Measurements from ENCODE around the gene GRAPL.
"Not testable (repeated sequence)": the region's sequence is repeated elsewhere in the genome, so short reads cannot be mapped to it uniquely, and the experiment has no call there.

GRAPL gene

GRCh38 chr17:19181040-19181875 lies 53.9 kb downstream of the GRAPL start:
- DNase-seq (ENCODE audit: low read depth); H3K4me3 ChIP-seq (ENCODE audit: low read length): not testable (repeated sequence)

- H3K4me3 ChIP-seq (ENCODE audit: low read length); DNase-seq (ENCODE audit: low read depth): not testable (repeated sequence)
Observed at GRCh38 chr17:19187883-19188869, 60.8 kb downstream of the GRAPL start.

- not testable (repeated sequence) for DNase-seq (ENCODE audit: low read depth); H3K4me3 ChIP-seq (ENCODE audit: low read length)
Observed at GRCh38 chr17:19188870-19189708, 61.7 kb downstream of the GRAPL start.

GRCh38 chr17:19189781-19190405 lies 62.5 kb downstream of the GRAPL start:
- H3K4me3 ChIP-seq (ENCODE audit: low read length): not testable (repeated sequence)

GRCh38 chr17:19196382-19197204 lies 69.2 kb downstream of the GRAPL start:
- DNase-seq (ENCODE audit: low read depth); H3K4me3 ChIP-seq (ENCODE audit: low read length): not testable (repeated sequence)

More at GRCh38 chr17:19189781-19190405, 62.5 kb downstream of the GRAPL start:
- not testable (repeated sequence) for DNase-seq (ENCODE audit: low read depth)

- H3K4me3 ChIP-seq (ENCODE audit: low read length); DNase-seq (ENCODE audit: low read depth): not testable (repeated sequence)
Observed at GRCh38 chr17:19202448-19202847, 75.1 kb downstream of the GRAPL start.

GRCh38 chr17:19203429-19203828 lies 76.0 kb downstream of the GRAPL start:
- not testable (repeated sequence) for H3K4me3 ChIP-seq (ENCODE audit: low read length); DNase-seq (ENCODE audit: low read depth)

All from epithelial cell of esophagus (primary cell).